GM12801 (cell line): Measurements from ENCODE around the gene TMOD3.

Source experiments
- CTCF ChIP-seq: IDR thresholded peaks from one replicate; pipeline ENCODE4 v1.5.1; 2011; ENCODE audit warnings: control low read depth; ENCODE audit not compliant: insufficient read length; ENCODE audit errors: extremely low read depth

TMOD3 gene

DNA sequence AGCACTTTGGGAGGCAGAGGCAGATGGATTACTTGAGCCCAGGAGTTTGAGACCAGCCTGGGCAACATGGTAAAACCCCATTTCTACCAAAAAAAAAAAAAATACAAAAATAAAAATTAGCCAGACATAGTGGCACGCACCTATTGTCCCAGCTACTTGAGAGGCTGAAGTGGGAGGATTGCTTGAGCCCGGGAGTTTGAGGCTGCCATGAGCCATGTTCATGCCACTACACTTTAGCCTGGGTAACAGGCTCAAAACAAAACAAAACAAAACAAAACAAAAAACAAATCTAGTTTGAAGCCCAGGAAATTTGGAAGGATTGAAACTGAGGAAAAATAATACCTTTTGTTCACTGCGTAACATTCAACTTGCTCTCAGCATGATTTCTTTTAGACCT is 16.6 kb downstream of the TMOD3 start:
- no peak for TF ChIP-seq CTCF

- TF ChIP-seq CTCF = no peak
Observed at GRCh38 chr15:51846463-51847230, 17.2 kb downstream of the TMOD3 start.

- no peak for TF ChIP-seq CTCF
Observed at GRCh38 chr15:51848811-51849210, 19.4 kb downstream of the TMOD3 start.

GRCh38 chr15:51849860-51850259 is 20.4 kb downstream of the TMOD3 start:
- TF ChIP-seq CTCF = no peak

GRCh38 chr15:51853998-51854397 is 24.5 kb downstream of the TMOD3 start:
- TF ChIP-seq CTCF = no peak

DNA sequence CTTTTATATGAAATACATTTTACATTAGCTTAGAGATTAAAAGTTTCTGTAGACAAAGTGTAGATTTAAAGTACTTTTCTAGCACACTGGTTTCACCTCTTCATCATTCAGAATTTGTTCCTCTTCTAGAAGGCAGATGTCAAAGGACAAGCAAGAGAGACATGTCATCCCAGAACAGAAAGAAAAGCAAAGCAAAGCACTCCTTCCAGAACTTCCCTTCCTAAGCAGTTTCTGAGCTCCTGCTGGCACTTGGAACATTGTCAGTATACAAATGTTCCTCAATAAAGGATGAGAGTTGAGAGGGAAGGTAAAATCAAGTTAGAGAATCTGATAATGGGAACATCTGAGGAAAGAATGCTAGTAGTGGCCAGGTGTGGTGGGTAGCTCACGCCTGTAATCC is 26.2 kb downstream of the TMOD3 start:
- no peak for TF ChIP-seq CTCF

- TF ChIP-seq CTCF = no peak
Observed at GRCh38 chr15:51856714-51857380, 27.4 kb downstream of the TMOD3 start.
